HG03097 (cell line): ENCODE results near the gene ZNF324.

Experiments used
- ATAC-seq: cut with Tn5 transposase; IDR thresholded peaks from one replicate; pipeline ENCODE4 v1.9.1; 2021; ENCODE audit not compliant: unreplicated experiment, low FRiP score

Gene ZNF324

GRCh38 chr19:58519355-58520256 lies 52.7 kb downstream of the ZNF324 start, which contains the start of gene ZBTB45:
ZBTB45 (minus strand) TSS chr19:58519810; CDS start chr19:58517673, 2,137 bp downstream.
- ATAC-seq, result peak; percentile 82

GRCh38 chr19:58520257-58520599 lies 53.3 kb downstream of the ZNF324 start:
- no peak for ATAC-seq

- no peak for ATAC-seq
Measured at GRCh38 chr19:58521651-58522050, 54.8 kb downstream of the ZNF324 start.

- no peak for ATAC-seq
Measured at GRCh38 chr19:58522709-58523108, 55.8 kb downstream of the ZNF324 start.
